Suppressor macrophage treated with lipopolysaccharide for 1 hour (primary cell): ENCODE results near the gene TNNT1.
A peak's percentile ranks its signal among the peaks of the same experiment; 100 is the strongest.
"Not testable (repeated sequence)": the region's sequence is repeated elsewhere in the genome, so short reads cannot be mapped to it uniquely, and the experiment has no call there.

Experiments
- DNase-seq, 3 donors: peaks; one replicate each; pipeline ENCODE4 v3.0.0-alpha.2; 2020 to 2022

The TNNT1 gene, protein sequence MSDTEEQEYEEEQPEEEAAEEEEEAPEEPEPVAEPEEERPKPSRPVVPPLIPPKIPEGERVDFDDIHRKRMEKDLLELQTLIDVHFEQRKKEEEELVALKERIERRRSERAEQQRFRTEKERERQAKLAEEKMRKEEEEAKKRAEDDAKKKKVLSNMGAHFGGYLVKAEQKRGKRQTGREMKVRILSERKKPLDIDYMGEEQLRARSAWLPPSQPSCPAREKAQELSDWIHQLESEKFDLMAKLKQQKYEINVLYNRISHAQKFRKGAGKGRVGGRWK

DNA sequence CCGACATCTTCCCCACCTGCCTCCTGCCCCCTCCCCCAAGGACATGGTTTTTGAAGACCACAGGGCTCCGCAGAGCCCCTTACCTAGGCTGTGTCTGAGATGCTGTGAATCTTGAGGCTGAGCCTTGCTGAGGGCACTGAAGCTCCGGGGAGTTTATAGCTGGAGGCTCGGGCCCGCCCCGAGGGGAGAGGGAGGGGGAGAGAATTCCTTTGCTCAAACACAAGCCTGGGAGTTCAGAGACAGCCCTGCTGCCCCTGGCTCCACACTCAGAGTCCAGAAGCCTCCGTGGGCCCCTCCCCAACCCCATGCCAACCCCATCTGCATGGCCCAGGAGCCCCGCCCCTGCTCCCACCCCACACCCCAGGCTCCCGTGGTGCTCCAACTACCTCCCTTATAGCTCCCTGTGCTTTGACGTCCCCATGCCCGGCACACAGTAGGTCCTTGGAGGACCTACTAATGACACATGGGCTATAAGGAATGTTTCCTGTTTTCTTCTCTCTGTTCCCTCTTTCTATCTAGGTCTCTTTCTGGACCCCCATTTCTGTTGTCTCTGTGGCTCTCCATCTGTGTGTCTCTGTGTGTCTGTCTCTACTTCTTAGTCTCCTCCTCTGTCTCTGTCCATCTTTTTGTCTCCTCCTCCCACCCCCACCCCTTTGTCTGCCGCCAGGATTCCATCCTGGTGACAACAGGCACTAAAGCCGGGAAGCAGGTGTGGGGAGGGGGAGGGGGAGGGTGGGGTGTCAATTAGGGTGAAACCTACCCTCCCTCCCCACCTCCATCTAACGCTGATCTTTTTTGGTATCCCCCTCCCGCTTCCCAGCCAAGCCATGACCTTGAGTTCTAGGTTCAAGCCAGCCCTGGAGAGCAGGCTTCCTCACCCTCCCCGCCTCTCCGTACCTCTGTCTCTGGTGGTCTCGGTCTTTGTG is at the start of gene TNNT1:
TSS of gene TNNT1 (minus strand) at position 129 of the 926 bp plus-strand sequence. CDS start 2,049 bp downstream, outside the sequence.
- no peak for DNase-seq

DNA sequence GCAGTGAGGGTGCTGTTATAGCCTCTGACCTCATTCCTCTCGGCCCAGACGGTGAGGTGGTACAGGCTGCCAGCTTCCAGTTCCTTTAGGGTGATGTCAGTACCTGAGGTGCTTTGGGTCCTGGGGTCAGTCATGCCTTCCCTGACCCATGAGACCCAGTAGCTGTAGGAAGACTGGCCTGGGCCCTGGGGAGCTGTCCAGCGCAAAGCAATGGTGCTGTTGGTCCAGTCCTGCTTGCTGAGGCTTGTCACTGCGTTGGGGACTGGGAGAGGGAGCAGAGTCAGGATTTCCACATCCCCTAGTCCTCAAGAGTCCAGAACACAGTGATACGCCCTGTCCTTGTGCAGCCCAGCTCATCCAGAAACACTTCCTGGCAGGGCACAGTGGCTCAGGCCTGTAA is 49.6 kb upstream of the TNNT1 start:
- no peak for DNase-seq

DNA sequence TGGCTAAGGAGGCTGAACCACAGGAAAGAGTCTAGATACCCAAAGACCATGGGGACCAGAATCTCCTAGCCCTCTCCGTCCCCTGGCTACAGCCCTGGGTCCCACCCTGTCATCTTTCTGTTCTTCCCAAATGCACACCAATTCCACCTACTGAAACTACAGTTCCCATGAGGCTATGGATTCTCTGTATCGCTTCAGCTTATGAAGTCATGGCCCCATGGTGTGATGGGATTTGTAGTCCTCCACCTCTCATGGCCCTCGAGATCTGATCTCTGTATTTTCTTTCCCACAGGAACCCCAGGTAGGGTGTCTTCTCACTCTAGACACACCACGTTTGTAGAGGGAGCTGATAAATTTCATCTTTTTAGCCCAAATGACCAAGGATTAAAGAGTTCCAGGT is 48.5 kb upstream of the TNNT1 start:
- peak in 1 of 3 donors; percentile 30 for DNase-seq

DNA sequence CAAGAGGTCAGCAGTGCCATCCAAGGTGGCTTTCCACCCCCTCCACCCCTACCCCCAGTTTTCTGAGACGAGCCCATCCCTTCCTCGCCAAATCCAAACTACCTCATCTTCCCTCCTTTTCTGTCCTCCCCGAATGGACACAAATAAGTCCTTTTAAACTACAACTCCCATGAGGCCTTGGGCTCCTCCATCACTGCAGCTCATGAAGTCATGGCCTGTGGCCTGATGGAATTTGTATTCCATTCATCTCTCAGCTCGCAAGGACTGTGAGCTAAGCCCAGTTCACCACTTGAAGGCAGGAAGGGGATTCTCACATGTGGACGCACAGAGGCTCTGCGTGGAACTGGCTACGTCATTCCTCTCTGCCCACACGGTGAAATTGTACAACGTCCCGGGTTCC is 47.8 kb upstream of the TNNT1 start:
- DNase-seq = no peak

DNA sequence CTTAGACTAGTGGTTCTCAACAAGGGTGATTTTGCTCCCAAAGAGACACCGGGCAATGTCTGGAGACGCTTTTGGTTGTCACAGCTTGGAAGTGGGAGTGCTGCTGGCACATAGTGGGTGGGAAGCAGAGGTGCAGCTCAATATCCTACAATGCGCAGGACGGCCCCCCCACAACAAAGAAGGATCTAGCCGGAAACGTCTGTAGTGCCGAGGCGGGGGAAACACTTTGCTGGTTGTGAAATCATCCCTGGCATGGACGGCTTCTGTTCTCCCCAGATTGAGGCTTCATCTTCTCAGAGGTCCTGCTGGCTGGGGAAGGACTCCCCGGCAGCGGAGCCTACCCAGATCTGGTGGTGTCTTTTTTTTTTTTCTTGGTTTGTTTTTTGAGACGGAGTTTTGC is 44.5 kb upstream of the TNNT1 start:
- peak; percentile 28 to 39 (median 31) for DNase-seq

DNA sequence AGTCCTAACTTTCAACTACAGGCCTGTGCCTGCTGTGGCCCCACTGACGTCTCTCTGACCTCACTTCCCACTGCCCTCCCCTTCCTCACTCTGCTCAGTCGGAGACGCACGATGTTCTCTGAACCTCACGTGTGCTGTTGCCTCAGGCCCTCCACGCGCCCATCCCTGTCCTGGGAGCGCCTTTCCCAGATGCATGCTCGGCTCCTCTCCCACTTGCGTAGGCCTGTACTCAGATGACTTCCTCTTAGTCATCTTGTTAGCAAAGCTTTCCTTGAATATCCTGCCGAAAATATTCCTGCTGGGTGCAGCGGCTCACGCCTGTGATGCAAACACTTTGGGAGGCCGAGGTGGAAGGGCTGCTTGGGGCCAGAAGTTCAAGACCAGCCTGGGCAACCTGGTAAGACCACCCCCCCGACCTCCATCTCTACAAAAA is 40.4 kb upstream of the TNNT1 start:
- peak; percentile 38 to 55 (median 38) for DNase-seq

DNA sequence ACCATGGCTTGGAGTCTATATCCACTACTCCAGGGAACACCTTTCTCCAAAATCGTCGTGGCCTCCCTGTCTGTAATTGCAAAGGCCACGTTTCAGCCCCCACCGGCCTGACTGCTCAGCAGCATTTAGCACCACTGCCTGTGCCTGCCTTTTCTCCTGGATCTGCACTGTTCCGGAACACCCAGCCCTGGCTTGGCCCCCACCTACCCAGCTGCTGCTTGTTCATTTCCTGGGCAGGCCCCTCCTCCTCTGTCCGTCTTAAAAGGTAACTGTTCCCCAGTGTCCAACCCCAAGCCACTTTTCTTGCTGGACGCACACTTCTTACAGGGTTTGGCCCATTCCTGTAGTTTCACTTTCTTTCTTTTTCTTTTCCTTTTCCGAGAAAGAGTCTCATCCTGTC is 39.6 kb upstream of the TNNT1 start:
- DNase-seq = peak in 1 of 3 donors; percentile 23

DNA sequence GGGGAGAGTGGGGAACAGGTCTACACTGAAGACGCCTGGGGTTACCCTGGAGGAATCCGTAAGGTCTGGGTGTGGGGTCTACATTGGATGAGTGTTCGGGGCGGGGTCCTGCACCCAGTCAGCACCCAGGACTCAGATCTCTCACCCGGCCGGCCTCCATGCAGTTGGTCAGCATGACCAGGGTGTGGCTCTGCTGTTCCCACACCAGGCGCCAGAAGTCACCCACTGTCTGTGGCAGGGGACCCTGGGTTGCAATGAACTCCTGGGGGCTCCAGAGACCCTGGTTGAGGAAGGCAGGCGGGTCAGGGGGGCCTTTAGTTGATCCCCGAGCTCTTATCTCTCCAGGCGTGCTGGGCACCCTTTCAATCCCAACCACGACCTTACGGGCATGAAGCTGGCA is 37.1 kb upstream of the TNNT1 start:
- no peak for DNase-seq

DNA sequence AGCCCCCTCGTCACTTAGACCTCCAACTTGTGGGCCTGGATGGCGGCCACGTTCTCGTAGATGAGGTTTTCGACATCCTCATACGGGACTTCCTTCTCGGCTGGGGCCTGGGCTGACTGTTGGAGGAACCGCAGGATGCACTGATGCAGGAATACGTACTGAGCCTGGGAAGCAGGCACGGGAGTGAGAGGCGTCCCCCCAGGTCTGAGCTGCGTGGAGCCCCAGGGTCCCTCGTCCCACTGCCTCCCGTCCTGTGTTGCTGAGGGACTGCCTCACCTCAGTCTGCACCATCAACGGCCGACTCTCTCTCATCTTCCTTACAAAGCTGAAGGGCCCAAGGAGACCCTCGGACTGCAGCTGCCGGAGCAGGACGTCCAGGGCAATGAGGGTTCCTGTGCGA is 32.7 kb upstream of the TNNT1 start:
- DNase-seq = no peak

DNA sequence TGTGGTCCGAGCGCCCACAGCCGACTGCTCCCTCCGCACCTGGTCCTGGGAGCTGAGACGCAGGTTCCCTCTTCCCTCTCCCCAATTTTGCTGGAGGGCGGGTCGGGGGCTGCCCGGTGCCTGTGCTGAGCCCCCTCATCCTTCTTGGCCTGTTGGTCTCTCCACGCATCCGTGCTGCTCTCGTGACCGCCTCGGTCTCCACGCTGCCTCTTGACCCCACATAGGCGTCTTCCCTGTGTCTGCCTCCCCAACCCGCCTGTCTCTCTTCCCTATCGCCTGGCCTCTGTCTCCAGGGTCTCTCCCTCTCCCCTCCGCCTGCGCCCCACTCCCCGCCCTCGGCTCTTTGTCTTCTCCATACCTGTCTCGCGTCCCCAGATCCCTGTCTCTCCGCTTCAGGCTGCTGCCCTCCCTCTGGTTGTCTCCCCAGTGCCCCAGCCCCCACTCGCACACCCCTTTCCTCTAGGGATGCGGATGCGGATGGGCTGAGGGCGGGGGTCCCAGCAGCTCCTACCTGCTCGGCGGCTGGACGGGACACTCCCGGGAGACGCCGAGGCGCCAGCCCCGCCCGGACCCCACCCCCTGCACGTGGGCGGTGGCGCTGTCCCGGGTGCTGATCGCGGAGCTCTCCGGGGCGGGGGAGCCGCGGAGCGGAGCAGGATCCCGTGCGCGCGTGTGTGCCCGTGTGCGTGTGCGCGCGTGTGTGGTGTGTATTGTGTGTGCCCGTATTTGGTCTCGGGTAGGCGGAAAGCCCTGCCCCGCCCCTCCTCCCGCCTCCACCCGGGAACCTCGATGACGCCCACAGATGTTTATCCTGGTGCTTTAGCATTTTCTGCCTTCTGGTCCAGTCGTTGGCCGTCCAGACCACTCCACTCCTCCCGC is 30.8 kb upstream of the TNNT1 start, which contains the start of gene SYT5:
TSS of gene SYT5 (minus strand) at position 684 of the 879 bp plus-strand sequence. CDS start 1,248 bp downstream, outside the sequence.
- peak; percentile 38 to 77 (median 51) for DNase-seq

DNA sequence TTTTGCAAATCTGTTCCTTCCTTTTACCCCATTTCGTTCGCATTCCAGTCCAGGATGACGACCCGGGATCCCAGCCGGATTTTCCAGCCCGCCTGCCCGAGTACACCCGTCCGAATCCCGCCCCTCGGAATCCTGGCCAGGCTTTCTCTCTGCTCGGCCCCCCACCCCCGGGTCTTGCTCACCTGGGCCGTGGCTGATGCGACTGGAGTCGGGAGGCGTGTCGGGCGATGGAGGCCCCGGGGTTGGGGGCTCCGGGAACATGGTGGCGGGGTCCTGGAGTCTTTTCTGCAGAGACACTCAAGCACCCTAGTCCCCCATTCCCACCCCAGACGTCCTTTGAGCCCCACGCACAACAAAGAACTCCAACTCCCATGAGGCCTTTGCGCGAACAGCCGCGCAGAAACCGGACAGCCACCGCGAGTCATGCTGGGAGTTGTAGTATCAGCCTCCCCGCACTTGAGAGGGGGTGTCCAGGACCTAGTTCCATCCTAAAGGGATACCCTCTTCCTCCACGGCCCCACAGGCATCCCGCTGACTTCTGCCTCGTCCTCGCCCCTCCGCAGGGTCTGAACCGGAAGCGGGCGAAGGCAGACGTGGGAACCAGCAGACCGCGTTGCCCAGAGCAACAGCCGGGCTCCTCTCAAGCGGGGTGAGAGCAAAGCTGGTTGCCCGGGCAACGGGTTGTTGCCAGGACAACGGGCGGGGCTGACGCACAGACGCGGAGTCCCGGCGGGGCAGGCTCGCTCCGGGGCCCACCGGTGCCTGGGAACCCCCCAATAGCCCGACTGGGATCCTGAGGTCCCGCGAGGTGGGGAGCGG is 30.0 kb upstream of the TNNT1 start:
- DNase-seq = peak; percentile 54 to 63 (median 57)

DNA sequence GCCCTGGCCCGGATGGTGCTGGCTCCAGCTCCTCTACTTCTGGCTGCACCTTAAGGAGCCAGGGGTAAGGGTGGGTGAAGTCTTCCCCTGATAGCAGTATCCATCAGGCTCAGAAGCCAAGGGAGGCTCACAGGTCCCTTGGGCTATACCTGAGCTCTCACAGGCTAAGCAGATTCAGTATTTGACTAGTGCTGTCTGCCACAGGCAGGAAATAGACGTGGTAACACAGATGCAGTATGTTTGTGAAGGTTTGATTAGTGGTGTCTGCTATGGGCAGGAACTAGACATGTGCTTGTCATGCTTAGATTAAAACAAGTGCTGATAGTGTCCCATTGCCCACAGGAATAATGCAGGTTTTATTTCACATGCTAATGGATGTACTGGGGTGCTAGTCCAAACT is 27.1 kb upstream of the TNNT1 start:
- no peak for DNase-seq

DNA sequence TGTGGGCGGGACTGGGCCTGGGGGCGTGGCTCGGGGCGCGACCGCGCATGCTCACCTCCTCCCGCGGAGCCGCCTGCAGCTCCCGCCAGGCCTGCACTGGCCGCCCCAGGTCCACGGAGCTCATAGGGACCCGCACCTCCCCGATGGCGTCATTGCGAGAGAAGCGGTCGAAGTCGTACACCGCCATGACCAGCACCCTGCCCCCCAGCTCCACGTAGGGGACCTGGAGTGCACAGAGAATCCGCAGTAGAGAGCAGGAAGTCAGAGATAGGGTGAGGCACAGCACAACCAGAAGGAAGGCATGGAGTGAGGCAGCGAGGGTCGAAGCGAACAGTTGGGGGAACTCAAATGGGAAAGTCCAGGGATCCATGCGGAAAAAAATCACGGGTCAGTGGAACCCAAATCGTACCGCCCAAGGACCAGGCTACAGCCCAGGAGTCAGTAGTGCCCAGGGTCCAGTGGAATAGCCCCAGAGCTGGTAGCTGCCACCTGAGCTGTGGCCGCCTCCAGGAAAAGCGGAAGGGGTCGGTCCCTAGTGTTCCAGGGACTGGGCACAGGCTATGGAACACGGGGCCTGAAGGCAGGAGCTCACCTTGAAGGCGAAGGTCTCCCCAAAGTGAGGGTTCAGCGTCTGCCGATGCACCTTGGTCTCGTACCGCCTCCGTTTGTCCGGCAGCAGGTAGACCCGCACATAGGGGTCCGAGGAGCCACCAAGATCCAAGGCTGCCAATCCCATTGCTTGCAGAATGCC is 26.3 kb upstream of the TNNT1 start:
- DNase-seq = no peak

DNA sequence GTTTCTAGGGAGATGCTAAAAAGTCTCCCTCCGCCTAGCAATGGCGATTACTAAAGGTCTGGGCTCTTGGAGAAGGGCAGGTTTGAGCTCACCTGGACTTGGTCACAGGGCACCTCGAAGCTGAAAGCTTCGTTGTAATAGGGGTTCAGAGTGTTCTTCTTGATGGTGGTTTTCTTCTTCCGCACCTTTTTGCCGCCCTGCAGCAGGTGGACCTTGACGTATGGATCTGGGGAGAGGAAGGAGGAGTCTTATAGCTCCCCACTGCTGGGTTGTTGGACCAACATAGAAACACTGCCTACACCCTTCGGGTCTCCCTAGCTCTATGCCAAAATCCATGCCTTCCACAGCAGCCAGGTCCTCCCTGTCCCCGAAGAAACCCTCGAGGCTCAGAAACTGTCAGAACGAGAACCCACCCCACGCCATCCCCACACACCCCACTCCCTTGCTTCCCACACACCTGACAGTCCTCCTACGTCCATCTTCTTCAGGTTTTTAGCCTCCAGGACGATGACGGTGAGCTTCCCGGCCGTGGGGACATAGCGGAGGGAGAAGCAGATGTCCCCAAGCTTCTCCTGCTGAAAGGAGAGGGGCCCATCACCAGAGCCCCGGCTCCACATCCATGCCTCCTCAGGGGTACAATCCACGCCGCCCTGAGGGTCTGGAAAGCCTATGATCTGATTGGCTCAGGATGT is 25.6 kb upstream of the TNNT1 start:
- DNase-seq = no peak

DNA sequence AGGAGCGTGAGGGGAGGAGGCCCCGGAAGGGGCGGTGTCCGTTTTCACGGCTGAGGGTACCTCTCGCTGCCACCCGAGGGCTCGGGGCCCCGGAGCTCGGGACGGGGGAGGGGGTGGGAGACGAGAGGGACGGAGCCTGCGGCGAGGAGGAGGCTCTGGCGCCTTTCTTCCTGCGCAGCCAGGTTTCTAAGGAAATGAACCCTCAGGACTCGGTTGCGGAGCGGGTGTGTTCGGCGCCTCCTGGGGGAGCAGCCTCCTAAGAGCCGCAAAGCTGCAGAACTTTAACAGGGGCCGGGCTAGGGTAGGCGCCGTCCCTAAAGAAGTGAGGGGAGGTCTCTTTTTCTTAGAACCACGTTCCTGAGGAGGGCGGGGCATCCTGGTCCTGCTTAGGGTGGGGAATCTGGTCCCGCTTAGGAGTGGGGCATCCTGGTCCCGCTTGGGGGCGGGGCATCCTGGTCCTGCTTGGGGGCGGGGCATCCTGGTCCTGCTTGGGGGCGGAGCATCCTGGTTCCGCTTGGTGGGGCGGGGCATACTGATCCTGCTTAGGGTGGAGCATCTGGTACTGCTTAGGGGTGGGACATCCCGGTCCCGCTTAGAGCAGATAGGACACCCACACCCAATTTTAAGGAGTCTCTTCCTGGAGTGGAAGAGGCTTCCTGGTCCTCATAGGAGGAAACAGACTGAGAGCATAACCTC is 24.9 kb upstream of the TNNT1 start:
- peak; percentile 44 to 59 (median 57) for DNase-seq

DNA sequence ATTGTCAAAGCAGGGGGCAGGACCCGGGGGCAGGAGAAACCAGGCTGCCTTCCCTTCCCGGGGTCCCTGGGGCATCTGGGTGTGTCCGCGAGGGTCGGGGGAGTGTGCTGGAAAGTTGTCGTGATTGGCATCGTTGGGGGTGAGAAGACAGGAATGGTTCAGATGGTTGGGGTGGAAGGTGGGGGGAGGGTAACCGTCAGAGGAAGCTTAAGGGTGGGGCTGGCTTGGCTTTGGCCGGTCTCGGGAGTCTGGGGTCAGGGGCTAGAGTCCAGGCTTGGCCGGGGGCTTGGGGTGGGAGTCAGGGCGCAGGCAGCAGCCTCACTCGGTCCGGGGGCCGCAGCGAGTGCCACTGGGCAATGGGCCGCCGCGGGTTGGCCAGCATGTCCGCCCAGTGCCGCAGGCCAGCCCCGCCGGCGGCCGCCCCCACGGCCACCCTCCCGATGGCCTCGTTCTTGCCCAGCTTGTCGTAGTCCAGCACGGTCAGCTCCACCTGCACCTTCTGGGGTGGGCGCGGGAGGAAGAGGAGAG is 24.2 kb upstream of the TNNT1 start:
- no peak for DNase-seq

DNA sequence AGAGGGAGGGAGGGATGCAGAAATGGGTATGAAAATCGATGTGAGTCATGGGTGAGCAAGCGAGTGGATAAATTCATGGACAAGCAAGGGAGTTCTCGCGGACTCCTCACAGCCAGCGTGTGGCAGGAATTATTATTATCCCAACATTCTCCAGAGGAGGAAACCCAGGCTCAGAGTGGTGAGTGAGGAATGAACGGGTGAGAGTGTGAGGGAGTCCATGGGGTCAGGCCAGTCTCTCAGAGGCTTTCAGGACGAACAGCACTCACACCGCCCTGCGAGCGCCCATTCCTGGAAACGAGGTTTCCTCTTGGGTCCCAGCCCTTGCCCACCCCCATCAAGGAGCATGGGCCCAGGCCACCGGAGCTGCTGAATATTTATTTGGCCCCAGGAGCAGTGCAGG is 23.7 kb upstream of the TNNT1 start:
- no peak for DNase-seq

DNA sequence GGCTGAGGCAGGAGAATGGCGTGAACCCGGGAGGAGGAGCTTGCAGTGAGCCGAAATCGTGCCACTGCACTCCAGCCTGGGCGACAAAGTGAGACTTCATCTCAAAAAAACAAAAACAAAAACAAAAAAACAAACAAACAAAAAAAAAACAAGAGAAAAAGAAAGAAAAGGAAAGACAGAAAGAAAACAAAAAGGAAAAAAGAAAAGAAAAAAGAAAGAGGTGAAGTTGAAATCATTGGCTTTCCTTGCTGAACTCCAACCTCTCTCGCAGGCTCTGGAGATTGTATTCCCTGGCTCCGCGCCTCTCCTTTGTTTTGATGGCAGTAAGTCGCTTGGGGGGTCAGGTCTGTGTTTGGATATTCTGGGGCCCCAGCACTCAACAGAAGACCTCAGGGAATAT is 23.3 kb upstream of the TNNT1 start:
- DNase-seq = not testable (repeated sequence)

DNA sequence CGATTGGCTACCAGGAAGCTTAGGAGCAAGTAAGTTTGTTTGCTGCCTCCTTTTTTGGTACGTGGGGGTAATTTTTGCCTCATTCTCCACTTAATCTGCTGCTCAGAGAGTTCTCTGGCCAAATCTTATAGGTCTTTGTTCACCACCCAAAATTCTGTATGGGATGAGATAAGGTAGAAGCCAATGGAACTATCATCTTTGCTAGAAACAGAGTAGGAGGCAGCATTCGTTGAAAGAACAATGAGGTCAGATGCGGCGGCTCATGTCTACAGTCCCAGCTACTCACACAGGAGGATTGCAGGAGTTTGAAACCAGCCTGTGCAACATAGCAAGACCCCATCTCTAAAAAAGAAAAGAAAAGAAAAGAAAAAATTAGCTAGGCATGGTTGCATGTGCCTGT is 22.4 kb upstream of the TNNT1 start:
- DNase-seq = no peak

DNA sequence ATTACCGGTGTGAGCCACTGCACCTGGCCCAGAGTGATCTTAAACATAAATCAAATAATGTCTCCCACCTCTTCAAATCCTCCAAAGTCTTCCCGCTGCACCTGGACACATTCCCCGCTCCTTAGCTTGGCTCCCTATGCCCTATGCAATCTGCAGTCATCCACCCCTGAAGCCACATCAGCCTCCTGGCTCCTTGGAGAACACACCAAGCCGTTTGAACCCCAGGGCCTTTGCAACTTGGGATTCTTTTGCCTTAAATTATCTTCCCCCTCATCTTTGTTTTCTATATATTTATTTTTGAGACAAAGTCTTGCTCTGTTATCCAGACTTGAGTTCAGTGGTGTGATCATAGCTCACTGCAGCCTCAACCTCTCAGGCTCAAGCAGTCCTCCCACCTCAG is 20.1 kb upstream of the TNNT1 start:
- no peak for DNase-seq
